NCI-H146 treated with DMSO at 0.1 percent for 48 hours (cell line): ENCODE data around the gene MOV10L1.
"Not testable (repeated sequence)": the region's sequence is repeated elsewhere in the genome, so short reads cannot be mapped to it uniquely, and the experiment has no call there.

Source experiments
- DNase-seq: peaks from one replicate; lab custom pipeline; 2025; ENCODE audit not compliant: unreplicated experiment; lab: John Stamatoyannopoulos, UW

The MOV10L1 gene

DNA sequence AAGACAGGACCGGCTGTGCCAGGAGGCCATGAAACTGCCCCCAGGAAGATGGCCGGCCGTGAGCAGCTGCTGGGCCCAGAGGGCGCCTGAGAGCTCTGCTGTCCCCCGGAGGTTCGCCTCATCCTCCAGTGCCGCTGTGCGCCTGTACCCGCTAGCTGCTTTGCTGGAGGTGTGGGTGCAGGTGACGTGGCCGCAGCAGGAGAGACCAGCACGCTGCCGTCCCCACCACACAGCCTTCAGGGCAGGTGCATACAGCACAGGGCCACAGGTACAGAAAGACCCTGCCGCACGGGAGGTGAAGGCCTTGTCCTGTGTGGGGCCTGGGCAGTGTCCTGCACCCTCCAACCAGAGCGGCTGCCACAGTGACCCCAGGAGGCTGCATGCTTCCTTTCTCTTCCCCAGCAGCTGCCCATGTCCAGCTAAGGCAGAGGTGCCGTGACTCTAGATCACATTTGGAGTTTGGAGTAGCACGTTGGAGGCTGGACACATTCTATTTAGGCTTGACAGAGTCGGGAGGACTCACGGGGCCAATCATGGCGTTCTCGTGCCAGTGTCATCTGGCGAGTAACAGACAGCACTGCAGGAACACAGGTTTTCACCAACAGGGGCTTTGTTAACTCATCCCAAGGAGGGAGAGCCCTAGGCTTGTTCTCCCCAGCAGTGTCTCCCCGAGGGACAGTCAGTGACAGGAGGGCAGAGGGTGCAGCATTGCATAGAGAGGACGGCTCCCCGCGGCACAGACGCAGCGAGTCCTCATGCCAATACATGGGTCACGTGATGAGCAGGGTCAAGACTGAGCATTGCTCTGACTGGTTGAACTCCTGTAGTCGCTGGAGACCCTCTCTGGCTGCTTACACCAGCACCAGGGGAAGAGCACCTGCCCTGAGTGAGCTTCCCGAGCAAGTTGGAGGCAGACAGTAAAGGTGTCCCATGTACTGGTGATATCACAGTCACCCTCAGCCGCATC, 62.0 kb downstream of the MOV10L1 start:
- DNase-seq = no peak

DNA sequence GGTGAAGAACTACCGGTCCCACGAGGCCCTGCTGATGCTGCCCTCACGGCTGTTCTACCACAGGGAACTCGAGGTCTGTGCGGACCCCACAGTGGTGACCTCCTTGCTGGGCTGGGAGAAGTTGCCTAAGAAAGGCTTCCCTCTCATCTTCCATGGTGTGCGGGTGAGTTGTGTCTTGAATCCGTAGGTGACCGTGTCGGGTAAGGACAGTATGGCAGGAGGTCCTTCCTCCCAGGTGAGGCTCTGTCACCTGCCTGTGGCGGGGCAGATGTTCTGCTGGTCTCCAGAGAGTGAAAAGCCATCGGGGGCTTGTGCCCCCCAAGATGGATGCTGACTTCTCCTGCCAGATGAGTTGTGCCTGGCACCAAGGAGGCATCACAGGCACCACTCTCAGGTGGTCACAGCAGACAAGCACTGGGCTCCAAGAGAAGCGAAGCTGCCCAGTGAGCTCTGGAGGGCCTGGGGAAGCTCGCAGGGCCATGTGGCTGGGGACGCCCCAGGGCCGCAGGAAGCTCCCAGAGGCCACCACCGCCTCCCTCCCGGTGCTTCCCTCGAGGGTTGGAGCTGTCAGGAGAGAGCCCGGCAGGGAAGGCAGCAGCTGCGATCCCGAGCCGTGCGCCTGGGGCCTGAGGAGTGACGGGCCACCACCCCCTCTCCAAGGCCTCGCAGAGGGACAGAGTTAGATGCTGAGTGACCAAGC, 63.4 kb downstream of the MOV10L1 start:
- no peak for DNase-seq

DNA sequence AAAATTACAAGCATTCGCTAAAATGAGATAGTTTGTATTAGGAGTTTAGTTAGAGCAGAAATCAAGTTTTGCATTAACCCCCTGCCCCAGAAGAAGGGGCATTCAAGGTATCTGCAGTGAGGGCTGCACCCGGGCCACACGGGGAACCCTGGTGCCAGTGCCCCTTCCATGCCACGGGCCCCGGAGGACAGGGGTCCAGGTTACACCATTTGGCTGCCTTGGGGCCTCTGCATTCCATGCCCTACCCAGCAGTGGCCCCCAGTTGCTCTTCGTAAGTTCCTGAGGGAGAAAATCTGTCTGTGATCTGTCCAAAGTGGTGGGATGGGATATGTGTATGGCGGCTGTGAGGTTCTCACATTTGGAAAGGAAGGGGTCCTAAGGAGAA, 63.9 kb downstream of the MOV10L1 start:
- DNase-seq = no peak

DNA sequence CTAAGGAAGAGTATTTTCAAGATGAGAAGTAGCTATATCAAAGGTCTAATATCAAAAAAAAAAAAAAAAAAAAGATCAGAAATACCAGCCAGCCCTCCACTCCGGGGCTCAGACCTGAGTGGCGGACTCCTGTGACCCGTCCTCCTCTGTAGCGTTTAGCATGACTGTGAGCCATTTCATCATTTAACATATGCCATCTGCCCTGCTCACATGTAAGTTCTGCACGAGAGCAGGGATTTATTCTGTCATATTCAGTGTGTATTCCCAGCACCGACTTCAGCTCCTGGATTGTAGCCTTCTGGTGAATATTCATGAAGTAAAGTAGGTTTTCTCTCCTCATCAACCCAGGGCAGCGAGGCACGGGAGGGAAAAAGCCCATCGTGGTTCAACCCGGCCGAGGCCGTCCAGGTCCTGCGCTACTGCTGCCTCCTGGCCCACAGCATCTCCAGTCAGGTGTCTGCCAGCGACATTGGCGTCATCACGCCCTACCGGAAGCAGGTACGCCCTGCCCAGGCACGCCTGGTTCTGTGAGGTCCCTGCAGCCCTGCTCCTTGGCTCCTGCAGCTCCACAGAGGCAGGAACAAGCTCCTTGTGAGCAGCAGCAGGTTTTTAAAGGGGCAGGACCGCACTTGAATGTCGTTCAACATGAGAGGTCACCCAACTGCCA, 68.0 kb downstream of the MOV10L1 start:
- no peak for DNase-seq

DNA sequence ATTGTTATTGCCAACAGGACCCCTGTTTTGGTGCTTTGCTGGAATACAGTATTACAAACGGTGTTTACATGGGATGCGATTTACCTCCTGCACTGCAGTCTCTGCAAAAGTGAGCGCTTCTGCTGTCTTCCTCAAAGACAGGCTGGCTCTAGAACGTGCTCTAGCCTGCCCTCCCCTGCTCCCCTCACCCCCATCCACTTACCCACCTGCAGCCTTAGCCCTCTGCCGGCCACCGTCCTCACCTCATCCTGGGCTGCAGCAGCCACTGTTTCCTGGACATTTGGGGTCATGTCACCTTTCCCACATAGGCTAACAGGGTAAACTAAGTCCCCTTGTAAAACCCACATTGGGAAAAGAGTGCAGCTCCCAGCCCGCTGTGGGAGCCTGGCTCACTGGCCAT, 71.1 kb downstream of the MOV10L1 start:
- no peak for DNase-seq

DNA sequence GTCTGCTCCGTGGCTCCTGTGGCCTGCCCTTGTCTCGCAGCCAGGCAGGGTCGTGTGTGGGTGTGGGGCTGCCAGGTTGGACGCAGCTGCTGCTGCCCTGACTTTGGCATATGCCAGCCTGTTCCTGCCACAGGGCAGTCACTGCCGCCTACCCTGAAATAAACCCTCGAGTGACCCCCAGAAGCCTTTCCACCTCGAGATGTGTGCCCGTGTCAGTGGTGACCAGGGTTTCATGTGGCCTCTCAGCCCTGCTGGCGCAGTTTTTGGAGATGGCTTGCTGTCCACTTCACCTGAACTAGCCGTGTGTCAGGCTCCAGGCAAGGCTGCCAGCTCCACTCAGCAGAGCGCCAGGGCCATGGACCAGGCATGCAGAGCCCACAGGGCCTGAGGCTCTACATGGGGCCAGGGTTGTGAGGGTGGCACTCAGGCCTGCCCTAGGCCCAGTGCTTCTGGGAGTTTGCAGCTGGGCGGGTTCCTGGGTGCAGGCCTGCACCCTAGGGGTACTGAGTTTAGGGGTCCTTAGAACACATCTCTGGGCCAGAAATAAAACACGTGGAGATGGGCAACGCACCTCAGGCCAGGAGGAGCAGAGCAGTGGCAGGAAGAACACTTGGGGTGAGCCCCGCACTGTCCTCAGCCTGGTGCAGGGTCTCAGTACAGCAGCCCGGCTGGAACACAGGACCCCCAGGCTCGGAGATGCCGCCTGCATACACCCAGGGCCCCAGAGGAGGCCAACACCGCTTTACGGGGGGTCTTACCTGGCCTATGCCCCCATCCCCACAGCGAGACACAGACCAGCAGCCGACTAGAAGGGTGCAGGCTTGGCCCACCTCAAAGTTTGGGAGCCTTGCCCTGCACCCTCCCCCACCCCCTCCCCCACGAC, 71.9 kb downstream of the MOV10L1 start:
- DNase-seq = no peak

DNA sequence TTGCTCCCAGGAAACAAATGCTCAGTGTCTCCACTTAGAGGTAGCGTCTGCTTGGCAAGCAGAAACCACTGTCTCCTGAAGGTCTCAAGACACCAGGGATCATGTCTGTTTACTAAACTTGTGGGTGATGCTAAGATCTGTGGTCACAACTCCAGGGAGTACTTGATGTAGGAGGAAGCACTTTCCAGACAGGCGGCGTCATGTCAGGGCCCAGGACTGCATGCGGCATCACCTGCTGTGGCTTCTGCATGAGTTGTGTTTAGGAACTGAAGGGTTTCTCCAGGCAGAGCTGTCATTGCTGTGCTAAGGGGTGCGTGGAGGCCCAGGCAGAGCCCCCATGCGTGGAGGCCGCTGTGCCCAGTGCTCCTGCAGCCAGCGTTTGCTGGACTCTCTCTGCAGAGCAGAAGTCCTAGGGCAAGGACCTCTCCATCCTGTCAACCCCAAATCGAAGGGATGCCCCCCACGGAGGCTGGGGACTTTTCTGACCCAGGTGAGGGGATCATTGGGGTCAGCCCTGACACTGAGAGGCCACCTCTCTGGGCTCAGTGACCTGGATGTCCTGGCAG, 72.7 kb downstream of the MOV10L1 start:
- DNase-seq = no peak

DNA sequence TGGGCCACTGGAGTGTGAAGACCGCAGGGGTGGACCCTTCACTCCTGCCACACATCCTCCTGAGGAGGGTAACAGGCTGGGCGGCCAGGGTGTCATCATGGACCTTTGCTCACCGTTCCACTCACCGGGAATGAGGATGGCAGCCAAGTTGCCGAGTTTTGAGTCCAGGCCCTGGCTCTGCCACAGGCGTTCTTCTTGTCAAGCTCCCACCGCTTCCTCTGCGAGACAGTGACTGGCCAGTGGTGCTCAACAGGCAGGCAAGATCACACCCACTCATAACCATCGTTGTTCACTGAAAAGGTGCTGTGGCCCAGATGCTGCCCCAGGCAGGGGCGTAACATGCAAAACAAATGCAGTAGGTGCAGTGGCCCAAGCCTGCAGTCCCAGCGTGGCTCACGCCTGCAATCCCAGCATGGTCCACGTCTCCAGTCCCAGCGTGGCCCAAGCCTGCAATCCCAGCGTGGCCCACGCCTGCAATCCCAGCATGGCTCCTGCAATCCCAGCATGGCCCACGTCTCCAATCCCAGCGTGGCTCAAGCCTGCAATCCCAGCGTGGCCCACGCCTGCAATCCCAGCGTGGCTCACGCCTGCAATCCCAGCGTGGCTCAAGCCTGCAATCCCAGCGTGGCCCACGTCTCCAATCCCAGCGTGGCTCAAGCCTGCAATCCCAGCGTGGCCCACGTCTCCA, 75.8 kb downstream of the MOV10L1 start:
- no peak for DNase-seq

DNA sequence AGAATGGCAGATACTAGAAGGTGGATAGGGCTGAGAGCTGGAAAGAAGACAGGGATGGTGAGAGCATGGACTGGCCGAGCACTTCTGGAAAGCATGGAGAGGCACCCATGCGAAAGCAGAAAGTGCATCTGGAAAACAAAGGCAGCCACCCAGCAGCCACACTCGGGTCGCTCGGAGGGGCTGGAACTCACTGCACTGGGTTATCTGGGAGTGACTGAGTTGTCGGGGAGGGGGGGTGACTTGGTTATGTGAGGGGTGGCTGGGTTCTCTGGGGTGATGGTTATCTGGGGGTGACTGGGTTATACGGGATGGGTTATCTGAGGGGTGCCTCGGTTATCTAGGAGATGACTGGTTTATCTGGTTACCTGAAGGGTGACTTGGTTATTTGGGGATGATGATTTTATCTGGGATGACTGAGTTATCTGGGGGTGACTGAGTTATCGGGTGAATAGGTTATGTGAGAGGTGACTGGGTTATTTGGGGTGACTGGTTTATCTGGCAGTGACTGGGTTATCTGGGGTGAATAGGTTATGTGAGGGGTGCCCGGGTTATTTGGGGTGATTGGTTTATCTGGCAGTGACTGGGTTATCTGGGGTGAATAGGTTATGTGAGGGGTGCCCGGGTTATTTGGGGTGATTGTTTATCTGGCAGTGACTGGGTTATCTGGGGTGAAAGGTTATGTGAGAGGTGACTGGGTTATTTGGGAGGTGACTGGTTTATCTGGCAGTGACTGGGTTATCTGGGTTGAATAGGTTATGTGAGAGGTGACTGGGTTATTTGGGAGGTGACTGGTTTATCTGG, 78.1 kb downstream of the MOV10L1 start:
- no peak for DNase-seq

DNA sequence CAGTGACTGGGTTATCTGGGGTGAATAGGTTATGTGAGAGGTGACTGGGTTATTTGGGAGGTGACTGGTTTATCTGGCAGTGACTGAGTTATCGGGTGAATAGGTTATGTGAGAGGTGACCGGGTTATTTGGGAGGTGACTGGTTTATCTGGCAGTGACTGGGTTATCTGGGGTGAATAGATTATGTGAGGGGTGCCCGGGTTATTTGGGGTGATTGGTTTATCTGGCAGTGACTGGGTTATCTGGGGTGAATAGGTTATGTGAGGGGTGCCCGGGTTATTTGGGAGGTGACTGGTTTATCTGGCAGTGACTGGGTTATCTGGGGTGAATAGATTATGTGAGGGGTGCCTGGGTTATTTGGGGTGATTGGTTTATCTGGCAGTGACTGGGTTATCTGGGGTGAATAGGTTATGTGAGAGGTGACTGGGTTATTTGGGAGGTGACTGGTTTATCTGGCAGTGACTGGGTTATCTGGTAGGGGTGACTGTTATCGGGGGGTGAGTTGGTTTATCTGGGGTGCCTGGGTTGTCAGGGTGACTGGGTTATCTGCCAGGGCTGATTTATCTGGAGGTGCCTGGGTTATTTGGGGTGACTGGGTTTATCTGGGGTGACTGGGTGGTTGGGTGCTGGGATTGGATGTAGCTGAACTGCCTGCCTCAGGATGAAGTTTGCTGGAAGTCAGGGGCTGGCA, 78.8 kb downstream of the MOV10L1 start:
- not testable (repeated sequence) for DNase-seq

DNA sequence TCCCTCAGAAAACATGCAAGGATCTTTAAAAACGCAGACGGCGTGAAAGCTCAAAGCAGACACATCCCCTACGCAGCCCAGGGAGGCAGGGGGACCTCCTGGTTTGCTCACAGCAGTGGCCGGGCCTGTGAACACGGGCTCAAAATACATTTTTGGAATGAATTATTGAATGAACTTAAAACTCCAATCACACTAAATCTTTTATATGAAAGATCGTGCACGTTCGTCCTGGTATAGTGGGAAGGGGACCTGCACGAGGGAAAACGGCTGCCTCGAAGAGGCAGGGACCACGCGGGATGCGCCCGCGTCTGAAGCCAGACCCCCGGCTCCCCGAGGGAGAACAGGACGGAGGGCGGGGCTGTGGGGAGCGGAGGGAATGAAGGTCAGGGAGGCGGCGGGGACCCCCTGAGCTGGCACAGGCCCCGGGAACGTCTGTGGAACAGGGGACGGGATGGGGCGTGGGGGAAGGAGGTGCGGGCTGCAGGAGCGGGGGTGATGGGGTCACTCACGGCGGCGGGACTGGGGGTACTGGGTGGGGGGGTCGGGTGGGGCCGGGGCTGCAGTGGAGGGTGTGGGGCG, 79.5 kb downstream of the MOV10L1 start:
- no peak for DNase-seq

DNA sequence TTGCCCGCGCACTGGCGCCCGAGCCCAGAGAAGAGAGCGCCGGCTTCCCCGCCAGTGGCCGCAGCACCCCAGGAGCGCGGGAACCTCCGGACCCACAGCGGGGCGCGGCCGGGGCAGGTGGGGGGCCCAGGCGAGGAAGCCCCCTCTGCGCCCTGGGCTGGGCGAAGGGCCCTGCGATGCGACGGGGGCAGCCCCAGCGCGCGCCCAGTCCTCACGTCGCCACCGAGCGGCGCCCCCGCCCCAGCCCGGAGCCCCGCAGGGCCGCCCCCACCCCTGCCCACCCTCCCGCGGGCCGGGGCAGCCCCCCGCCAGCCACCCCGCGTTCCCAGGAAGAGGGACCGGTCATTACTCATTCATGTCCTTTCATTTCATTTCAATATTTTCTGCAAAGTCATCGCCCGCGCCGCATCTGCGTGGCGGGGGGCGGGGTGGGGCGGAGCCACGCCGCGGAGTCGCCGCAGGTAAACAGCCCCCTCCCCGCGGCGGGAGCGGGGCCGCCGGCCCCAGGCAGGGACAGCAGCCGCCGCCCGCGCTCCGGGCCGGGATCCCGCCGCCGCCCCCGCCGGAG, 80.1 kb downstream of the MOV10L1 start:
- peak; percentile 8 for DNase-seq

DNA sequence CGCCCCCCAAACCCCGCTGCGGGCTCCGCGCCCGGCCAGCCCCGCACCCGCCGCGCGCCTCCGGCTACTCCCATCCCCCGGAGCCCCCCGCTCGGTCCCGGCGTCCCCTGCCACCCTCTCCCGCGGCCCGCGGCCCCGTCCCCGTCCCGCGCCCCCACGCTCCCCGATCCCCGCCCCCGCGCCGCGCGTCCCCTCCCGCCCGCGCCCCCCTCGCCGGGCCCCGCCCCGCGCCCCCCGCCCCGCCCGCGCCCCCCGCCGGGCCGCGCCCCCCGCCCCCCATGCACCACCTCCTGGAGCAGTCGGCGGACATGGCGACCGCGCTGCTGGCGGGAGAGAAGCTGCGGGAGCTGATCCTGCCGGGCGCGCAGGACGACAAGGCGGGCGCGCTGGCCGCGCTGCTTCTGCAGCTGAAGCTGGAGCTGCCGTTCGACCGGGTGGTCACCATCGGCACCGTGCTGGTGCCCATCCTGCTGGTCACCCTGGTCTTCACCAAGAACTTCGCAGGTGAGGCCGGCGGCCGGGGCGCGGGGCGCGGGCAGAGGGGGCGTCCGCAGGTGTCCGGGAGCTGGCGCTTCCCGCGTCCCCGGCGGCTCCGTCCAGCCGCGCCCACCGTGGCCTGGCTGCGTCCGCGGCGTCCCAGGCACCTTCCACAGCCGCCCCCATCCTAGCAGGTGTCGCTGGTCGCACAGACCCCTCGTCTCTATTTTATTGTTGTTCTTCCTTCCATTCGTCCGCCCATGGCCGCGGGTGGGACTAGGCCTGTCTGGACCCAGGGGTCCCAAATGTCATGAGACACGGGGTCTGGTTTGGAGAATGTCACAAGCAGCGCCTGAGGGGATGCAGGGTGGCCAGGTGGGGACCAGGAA, 80.9 kb downstream of the MOV10L1 start, which contains the start of gene PANX2:
Gene PANX2, plus strand, starts transcription at position 279 of the 866 bp plus-strand sequence. Its CDS starts 0 bp downstream, at position 279.
- DNase-seq = no peak

DNA sequence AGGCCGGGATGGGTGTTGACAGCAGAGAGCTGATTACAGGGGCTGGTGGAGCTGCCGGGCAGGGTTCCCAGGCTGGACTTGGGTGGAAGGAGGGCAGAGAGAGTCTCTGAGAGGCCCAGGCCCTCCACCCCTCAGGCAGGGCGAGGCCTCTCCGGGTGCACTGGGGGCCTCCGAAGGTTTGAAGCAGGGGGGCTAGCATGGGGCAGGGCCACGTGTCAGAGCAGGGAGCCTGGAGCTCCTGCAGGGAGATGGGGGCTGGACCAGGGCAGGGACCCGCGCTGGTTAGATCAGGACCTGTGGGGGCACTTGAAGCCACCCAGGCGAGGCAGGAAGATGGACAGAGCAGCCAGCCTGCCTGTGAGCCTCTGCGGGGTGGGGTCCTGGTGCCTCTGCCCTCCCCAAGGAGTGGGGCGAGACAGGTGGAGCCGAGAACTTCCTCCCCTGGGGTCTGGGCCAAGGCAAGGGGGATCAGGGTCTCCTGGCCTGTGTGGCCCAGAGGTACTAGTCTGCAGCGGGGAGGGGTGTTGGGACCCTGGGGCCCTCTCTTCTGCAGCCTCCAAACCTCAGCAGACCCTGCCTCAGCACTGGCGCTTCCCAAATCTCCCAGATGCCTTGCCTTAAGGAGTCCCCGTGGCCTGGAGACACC, 81.6 kb downstream of the MOV10L1 start:
- no peak for DNase-seq

DNA sequence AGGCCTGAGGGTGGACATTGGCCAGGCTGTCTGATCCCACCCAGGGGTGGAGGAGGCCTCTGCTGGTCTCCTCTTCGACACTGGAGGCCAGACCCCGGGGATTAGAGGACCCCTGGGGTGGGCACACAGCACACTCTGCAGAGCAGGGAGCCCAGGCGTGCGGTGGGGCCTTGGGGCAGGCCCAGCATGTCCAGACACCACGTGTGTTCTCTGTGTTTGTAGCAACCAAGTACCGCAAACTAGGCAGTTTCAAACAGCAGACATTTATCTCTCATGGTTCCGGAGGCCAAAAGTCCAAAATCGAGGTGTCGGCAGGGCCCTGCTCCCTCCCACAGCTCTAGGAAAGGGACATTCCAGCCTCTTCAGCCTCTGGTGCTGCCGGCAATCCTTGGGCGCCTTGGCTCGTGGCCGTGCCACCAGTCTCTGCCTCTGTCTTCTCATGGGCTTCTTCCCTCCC, 82.2 kb downstream of the MOV10L1 start:
- no peak for DNase-seq
